RWPE2 (cell line): ENCODE data around the gene CENPF.
A peak's percentile ranks its signal among the peaks of the same experiment; 100 is the strongest.

Experiments used
- ATAC-seq: fragments of 200-7000 bp; cut with Tn5 transposase; 3 replicates; pipeline ENCODE4 v1.9.1; 2021; ENCODE audit warnings: low read depth
- DNase-seq: peaks from one replicate; pipeline ENCODE4 v3.0.0-alpha.2; 2020; ENCODE audit warnings: low spot score
- H3K27ac ChIP-seq: fragments of 450-650 bp; 2 replicates; pipeline ENCODE4 v1.5.1; 2017; ENCODE audit warnings: mild to moderate bottlenecking; ENCODE audit not compliant: poor library complexity, severe bottlenecking
- H3K27me3 ChIP-seq: fragments of 250-450 bp; sonication (Bioruptor Pico); 2 replicates; pipeline ENCODE4 v1.5.1; 2021; ENCODE audit warnings: mild to moderate bottlenecking, moderate library complexity; ENCODE audit not compliant: insufficient read depth, poor library complexity, severe bottlenecking
- H3K36me3 ChIP-seq: fragments of 250-450 bp; sonication (Bioruptor Pico); 2 replicates; pipeline ENCODE4 v1.5.1; 2020; ENCODE audit warnings: low read depth, mild to moderate bottlenecking, moderate library complexity
- H3K4me1 ChIP-seq: fragments of 250-450 bp; sonication (Bioruptor Pico); 2 replicates; pipeline ENCODE4 v1.5.1; 2021; ENCODE audit warnings: mild to moderate bottlenecking, moderate library complexity; ENCODE audit not compliant: insufficient read depth, poor library complexity, severe bottlenecking
- H3K4me3 ChIP-seq: fragments of 250-450 bp; sonication (Bioruptor Pico); 2 replicates; pipeline ENCODE4 v1.5.1; 2021; ENCODE audit warnings: mild to moderate bottlenecking, moderate library complexity; ENCODE audit not compliant: severe bottlenecking
- H3K9me3 ChIP-seq: fragments of 250-450 bp; sonication (Bioruptor Pico); 2 replicates; pipeline ENCODE4 v1.5.1; 2021; ENCODE audit warnings: mild to moderate bottlenecking, moderate library complexity; ENCODE audit not compliant: severe bottlenecking
- TF ChIP-seq, protein P1 (sequence below): fragments of 450-650 bp; IDR thresholded peaks from one replicate; pipeline ENCODE4 v1.5.1; 2017; ENCODE audit warnings: mild to moderate bottlenecking, moderate library complexity; ENCODE audit not compliant: poor library complexity, severe bottlenecking

Gene CENPF

DNA sequence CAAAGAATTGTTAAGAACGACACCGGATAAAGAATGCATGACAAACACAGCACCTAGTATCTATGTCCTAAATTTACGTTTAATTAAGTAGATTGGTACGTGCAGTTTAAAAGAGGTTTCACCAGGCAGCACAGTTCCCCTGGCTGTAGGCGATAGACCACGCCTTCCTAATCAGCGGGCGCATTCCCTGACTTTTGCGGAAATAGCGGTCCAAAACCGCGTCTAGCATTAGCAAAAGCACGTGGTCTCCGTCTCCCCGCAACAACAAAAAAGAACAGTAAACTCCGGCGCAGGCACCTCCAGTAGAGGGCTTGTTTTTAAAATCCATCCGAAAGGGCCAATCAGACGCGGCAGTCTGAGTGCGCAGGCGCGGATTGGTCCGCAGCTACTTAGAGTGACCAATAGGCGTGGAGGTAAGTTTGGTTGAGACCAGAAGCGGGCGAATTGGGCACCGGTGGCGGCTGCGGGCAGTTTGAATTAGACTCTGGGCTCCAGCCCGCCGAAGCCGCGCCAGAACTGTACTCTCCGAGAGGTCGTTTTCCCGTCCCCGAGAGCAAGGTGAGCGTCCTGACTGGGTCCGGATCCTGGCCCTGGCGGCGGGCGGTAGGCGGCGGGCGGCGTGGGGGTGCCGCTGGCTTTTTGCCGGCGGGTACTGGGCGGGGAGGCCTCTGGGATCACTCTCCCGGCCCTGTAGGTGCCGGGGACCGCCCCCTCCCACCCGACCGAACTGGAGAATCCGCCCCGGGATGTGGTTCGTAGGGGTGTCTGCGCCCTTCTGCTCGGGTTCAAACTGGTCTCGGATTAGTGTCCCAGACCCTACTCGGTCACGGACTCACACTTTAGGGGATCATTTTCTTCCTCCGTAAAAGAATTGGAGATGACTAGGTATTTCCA, at the start of gene CENPF:
Gene CENPF, plus strand, starts transcription at position 432 of the 894 bp plus-strand sequence. CDS start 10,560 bp downstream, outside the sequence.
- H3K9me3 ChIP-seq: no peaks in the 10 kb centered on the region
- peak; percentile 97 for ATAC-seq
- peak; percentile 83 for DNase-seq
- H3K27ac ChIP-seq: peak within 1 kb of the TSS; percentile 57
- no peaks in the 10 kb centered on the region for H3K27me3 ChIP-seq
- H3K4me3 ChIP-seq: peak within 1 kb of the TSS; percentile 65
- no peaks in the 10 kb centered on the region for H3K36me3 ChIP-seq
- peaks cover 7% of the 10 kb centered on the region for H3K4me1 ChIP-seq
- TF ChIP-seq, protein P1, sequence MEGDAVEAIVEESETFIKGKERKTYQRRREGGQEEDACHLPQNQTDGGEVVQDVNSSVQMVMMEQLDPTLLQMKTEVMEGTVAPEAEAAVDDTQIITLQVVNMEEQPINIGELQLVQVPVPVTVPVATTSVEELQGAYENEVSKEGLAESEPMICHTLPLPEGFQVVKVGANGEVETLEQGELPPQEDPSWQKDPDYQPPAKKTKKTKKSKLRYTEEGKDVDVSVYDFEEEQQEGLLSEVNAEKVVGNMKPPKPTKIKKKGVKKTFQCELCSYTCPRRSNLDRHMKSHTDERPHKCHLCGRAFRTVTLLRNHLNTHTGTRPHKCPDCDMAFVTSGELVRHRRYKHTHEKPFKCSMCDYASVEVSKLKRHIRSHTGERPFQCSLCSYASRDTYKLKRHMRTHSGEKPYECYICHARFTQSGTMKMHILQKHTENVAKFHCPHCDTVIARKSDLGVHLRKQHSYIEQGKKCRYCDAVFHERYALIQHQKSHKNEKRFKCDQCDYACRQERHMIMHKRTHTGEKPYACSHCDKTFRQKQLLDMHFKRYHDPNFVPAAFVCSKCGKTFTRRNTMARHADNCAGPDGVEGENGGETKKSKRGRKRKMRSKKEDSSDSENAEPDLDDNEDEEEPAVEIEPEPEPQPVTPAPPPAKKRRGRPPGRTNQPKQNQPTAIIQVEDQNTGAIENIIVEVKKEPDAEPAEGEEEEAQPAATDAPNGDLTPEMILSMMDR: no peak

- Histone ChIP-seq H3K27me3 (no peaks in the 10 kb centered on the region), H3K27ac (peak overlapping the region; percentile 40), H3K4me3 (no peak overlapping the region), H3K4me1 (peaks cover 3% of the 10 kb centered on the region), H3K9me3 (no peaks in the 10 kb centered on the region), H3K36me3 (no peaks in the 10 kb centered on the region)
- ATAC-seq (peak; percentile 87), DNase-seq (no peak)
- TF ChIP-seq, protein P1: no peak
These were observed 44.9 kb upstream of the CENPF start for GRCh38 chr1:214557952-214558735.

- H3K27me3 ChIP-seq: no peaks in the 10 kb centered on the region
- H3K36me3 ChIP-seq: no peaks in the 10 kb centered on the region
- no peaks in the 10 kb centered on the region for H3K9me3 ChIP-seq
- peaks cover 16% of the 10 kb centered on the region for H3K4me1 ChIP-seq
- H3K27ac ChIP-seq: no peak overlapping the region
- ATAC-seq (no peak), DNase-seq (no peak)
- no peak overlapping the region for H3K4me3 ChIP-seq
- TF ChIP-seq, protein P1: no peak
These were observed 39.1 kb upstream of the CENPF start for GRCh38 chr1:214563881-214564280.

- Histone ChIP-seq H3K9me3 (no peaks in the 10 kb centered on the region), H3K4me1 (peaks cover 28% of the 10 kb centered on the region)
These were observed 37.7 kb upstream of the CENPF start for GRCh38 chr1:214565310-214565709.

More at GRCh38 chr1:214565310-214565709, 37.7 kb upstream of the CENPF start:
- H3K4me3 ChIP-seq: no peak overlapping the region
- no peaks in the 10 kb centered on the region for H3K27me3 ChIP-seq
- DNase-seq (no peak), ATAC-seq (no peak)
- H3K36me3 ChIP-seq: no peaks in the 10 kb centered on the region
- peak overlapping the region; percentile 93 for H3K27ac ChIP-seq
- TF ChIP-seq, protein P1: no peak
